Nephron progenitor cell (in vitro differentiated cells): ENCODE measurements around the gene GPR45.

ENCODE experiments used
- DNase-seq: peaks from one replicate; pipeline ENCODE4 v3.0.0; 2021
- H3K27ac Mint-ChIP-seq: 2 replicates; pipeline ENCODE4 v1.8.0; 2021; ENCODE audit warnings: mild to moderate bottlenecking, moderate library complexity, mixed read lengths
- H3K27me3 Mint-ChIP-seq: 2 replicates; pipeline ENCODE4 v1.8.0; 2021; ENCODE audit warnings: mild to moderate bottlenecking, low read depth, mixed read lengths; ENCODE audit not compliant: poor library complexity
- H3K36me3 Mint-ChIP-seq: 2 replicates; pipeline ENCODE4 v1.8.0; 2021; ENCODE audit warnings: low read depth, mixed read lengths
- H3K4me1 Mint-ChIP-seq: 2 replicates; pipeline ENCODE4 v1.8.0; 2021; ENCODE audit warnings: mixed read lengths
- H3K4me3 Mint-ChIP-seq: 2 replicates; pipeline ENCODE4 v1.8.0; 2021; ENCODE audit warnings: mild to moderate bottlenecking, moderate library complexity, mixed read lengths
- H3K9me3 Mint-ChIP-seq: 2 replicates; pipeline ENCODE4 v1.8.0; 2021; ENCODE audit warnings: mild to moderate bottlenecking, moderate library complexity, mixed read lengths
- CTCF ChIP-seq: fragments of 200-600 bp; sonication (generic); IDR thresholded peaks from 2 replicates; pipeline ENCODE4 v1.5.0; 2021; ENCODE audit warnings: antibody characterized with exemption

The GPR45 gene

GRCh38 chr2:105231232-105231619 lies 10.3 kb upstream of the GPR45 start:
- DNase-seq = no peak
- Mint-ChIP-seq H3K4me3 (no peak overlapping the region), H3K36me3 (no peaks in the 10 kb centered on the region), H3K27ac (no peak overlapping the region), H3K4me1 (no peaks in the 10 kb centered on the region), H3K9me3 (no peaks in the 10 kb centered on the region), H3K27me3 (peaks cover 25% of the 10 kb centered on the region)
- TF ChIP-seq CTCF = no peak

GRCh38 chr2:105235388-105236059 lies 6.0 kb upstream of the GPR45 start:
- Mint-ChIP-seq H3K4me1 (peaks cover 22% of the 10 kb centered on the region), H3K27ac (no peak overlapping the region), H3K27me3 (peaks cover 9% of the 10 kb centered on the region), H3K9me3 (no peaks in the 10 kb centered on the region), H3K4me3 (no peak overlapping the region), H3K36me3 (no peaks in the 10 kb centered on the region)
- peak; percentile 74 for TF ChIP-seq CTCF
- DNase-seq = peak; percentile 89

- Mint-ChIP-seq H3K4me3 (no peak overlapping the region), H3K36me3 (no peaks in the 10 kb centered on the region), H3K9me3 (no peaks in the 10 kb centered on the region), H3K4me1 (peaks cover 22% of the 10 kb centered on the region), H3K27me3 (peaks cover 9% of the 10 kb centered on the region), H3K27ac (no peak overlapping the region)
- DNase-seq = no peak
- TF ChIP-seq CTCF = no peak
Measured at GRCh38 chr2:105236060-105236424, 5.5 kb upstream of the GPR45 start.

- DNase-seq = no peak
- peaks cover 13% of the 10 kb centered on the region for H3K27me3 Mint-ChIP-seq
- no peaks in the 10 kb centered on the region for H3K9me3 Mint-ChIP-seq
Measured at GRCh38 chr2:105237045-105237765, 4.3 kb upstream of the GPR45 start.

GRCh38 chr2:105238664-105239240 lies 2.8 kb upstream of the GPR45 start:
- H3K36me3 Mint-ChIP-seq = no peaks in the 10 kb centered on the region
- H3K4me3 Mint-ChIP-seq = no peak overlapping the region
- no peak for TF ChIP-seq CTCF
- peaks cover 24% of the 10 kb centered on the region for H3K4me1 Mint-ChIP-seq
- no peaks in the 10 kb centered on the region for H3K9me3 Mint-ChIP-seq
- no peak for DNase-seq
- H3K27me3 Mint-ChIP-seq = peaks cover 16% of the 10 kb centered on the region
- H3K27ac Mint-ChIP-seq = no peak overlapping the region

More at GRCh38 chr2:105237045-105237765, 4.3 kb upstream of the GPR45 start:
- Mint-ChIP-seq H3K36me3 (no peaks in the 10 kb centered on the region), H3K4me1 (peaks cover 22% of the 10 kb centered on the region), H3K4me3 (no peak overlapping the region), H3K27ac (no peak overlapping the region)
- no peak for TF ChIP-seq CTCF
